ENCODE data around the gene RCOR3. TPM values are rescaled to one million over a fixed set of nuclear protein-coding genes. Genes with fewer than 3 reads are reported as not detected.

RCOR3 gene
- total RNA-seq, 2 donors from 2014 or later: 58.5 to 64.0 TPM

GRCh38 chr1:211359876-211360275 is 100.7 kb downstream of the RCOR3 start:
- no peak for ATAC-seq
- no peak for DNase-seq
- H3K4me3 Mint-ChIP-seq: peak overlapping the region; percentile 78
- H3K9me3 ChIP-seq (ENCODE audit: control insufficient read depth, low read length, poor library complexity, severe bottlenecking): no peaks in the 10 kb centered on the region
- H3K36me3 Mint-ChIP-seq (ENCODE audit: low read depth): peaks cover 19% of the 10 kb centered on the region
- H3K27ac Mint-ChIP-seq: peak overlapping the region; percentile 78
- H3K27me3 Mint-ChIP-seq: no peaks in the 10 kb centered on the region
- H3K4me1 Mint-ChIP-seq: peaks cover 20% of the 10 kb centered on the region

- ATAC-seq: no peak
- Mint-ChIP-seq H3K4me3 (no peak overlapping the region), H3K4me1 (peaks cover 16% of the 10 kb centered on the region), H3K36me3 (ENCODE audit: low read depth) (peaks cover 19% of the 10 kb centered on the region), H3K27ac (peak overlapping the region; percentile 78), H3K27me3 (no peaks in the 10 kb centered on the region)
- DNase-seq: no peak
- H3K9me3 ChIP-seq (ENCODE audit: control insufficient read depth, low read length, poor library complexity, severe bottlenecking): no peaks in the 10 kb centered on the region
Measured at GRCh38 chr1:211361202-211361601, 102.0 kb downstream of the RCOR3 start.

Other genes with a start within 250 kb of the RCOR3 start
- not detected for gene KCNH1, start 125.2 kb upstream of the RCOR3 start, total RNA-seq
- 10 to 100 TPM; 52.3 to 59.9 TPM for gene TRAF5, start 67.5 kb downstream of the RCOR3 start, total RNA-seq
- gene RD3, start 232.8 kb downstream of the RCOR3 start, total RNA-seq: not detected